HL-60/S4 treated with phorbol 12-myristate 13-acetate at 8.2 ng/mL for 4 days and 3 days (cell line): ENCODE data around the gene GALNT1.

Experiments
- in situ Hi-C: fragments of 300-500 bp; cut with MboI; formaldehyde crosslinking; loops from 2 replicates; pipeline ENCODE4 v1.15.0; 2022; ENCODE audit warnings: low sequenced_read_pairs

The GALNT1 gene

GRCh38 chr18:35616664-35617423, 35.3 kb downstream of the GALNT1 start:
- in situ Hi-C loops, result no loop called here

- in situ Hi-C loops, result no loop called here
Observed at GRCh38 chr18:35617865-35618264, 36.3 kb downstream of the GALNT1 start.

- in situ Hi-C loops, result no loop called here
Observed at GRCh38 chr18:35618289-35618688, 36.7 kb downstream of the GALNT1 start.

DNA sequence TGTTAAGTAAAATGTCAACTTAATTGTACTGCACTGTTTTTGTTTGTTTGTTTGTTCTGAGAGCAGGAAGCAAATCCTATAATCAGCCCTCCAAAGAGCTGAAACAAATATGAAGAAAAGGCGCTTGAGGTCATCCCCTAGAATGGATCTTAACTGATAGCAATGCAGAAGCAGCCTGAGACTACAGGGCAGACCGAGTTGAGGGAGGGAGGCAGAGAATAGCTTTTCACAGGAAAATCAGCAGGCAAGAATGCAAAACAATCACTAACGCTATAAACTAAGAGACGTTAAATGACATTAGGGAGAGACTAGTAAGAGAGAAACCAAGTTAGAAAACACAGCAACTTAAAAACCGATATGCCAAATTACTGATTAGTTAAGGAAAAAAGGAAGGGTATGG, 37.2 kb downstream of the GALNT1 start:
- in situ Hi-C loops, result no loop called here

- in situ Hi-C loops, result no loop called here
Observed at GRCh38 chr18:35619464-35619863, 37.9 kb downstream of the GALNT1 start.

DNA sequence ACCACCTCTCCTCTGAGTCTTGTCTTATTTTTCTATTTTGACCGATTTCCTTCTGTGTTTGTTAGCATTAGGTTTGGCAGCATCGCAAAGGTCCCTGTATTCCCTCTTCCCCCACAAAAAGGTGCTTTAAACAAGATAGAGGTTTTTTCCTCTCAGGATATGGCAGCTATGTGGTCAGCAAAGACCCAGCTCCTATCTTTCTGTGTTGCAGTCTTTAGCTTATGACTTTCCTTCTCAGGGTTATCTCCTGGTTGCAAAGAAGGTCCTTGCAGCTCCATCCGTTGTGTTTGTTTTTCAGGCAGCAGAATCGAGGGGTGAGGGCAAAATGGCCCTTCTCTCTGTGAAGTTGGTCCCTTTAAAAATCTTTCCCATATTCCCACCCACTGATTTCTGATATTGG, 38.4 kb downstream of the GALNT1 start:
- in situ Hi-C loops, result no loop called here

- in situ Hi-C loops, result no loop called here
Observed at GRCh38 chr18:35620765-35621164, 39.2 kb downstream of the GALNT1 start.

DNA sequence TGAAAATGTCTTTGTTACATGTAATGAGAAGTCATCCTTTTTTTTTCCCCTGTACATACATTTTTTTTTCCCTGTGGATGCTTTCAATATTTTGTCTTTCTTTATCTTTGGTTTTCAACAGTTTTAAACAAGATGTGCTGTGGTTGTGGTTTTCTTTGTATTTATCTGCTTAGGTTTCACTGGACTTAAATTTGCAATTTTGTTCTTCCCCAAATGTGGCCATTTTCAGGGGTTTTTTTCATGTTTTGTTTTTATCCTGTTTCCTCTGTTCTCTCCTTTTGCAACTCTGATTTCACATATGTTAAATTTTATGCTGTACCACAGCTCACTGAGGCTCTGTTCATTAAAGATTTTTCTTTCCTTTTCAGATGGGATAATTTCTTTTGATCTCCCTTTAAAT, 41.7 kb downstream of the GALNT1 start:
- in situ Hi-C loops, result no loop called here

GRCh38 chr18:35624146-35624545, 42.6 kb downstream of the GALNT1 start:
- in situ Hi-C loops, result no loop called here

- in situ Hi-C loops, result no loop called here
Observed at GRCh38 chr18:35625232-35625631, 43.7 kb downstream of the GALNT1 start.

DNA sequence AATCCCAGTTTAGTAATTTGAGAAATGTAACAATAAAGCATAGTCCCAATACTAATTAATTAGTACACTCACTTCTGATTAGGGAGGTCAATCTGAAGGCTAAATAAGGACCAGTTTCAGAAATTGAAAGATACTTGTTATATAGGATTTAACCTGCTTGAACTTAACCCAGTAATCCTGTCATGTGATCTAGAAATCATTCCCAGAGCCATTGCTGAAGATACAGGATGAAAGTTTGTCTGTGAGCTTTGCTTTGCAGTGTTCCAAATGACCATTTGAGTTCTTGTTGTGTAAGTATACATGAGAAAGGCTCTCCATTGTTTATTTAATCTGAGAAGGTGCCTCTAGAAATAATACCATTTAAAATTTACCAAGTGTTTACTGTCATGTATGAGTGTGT, 52.2 kb downstream of the GALNT1 start:
- in situ Hi-C loops, result no loop called here

GRCh38 chr18:35634323-35634722, 52.8 kb downstream of the GALNT1 start:
- in situ Hi-C loops, result no loop called here

GRCh38 chr18:35635170-35635569, 53.6 kb downstream of the GALNT1 start:
- in situ Hi-C loops, result no loop called here

- in situ Hi-C loops, result no loop called here
Observed at GRCh38 chr18:35637227-35637626, 55.7 kb downstream of the GALNT1 start.

DNA sequence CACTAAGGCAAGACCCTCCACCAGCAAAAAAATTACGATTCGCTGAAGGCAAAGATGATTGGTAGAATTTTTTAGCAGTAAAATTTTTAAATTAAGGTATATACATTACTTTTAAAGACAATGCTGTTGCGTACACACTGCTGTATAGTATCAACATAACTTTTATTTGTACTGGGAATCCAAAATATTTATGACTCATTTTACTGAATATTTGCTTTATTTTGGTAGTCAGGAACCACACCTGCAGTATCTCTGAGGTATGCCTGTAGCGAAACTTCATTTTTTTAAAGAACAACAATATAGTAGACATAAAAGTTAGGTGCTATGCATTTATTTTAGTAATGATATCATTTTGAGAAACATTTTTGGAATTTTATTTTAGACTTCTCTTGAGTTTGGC, 57.8 kb downstream of the GALNT1 start:
- in situ Hi-C loops, result no loop called here

GRCh38 chr18:35641467-35641866, 59.9 kb downstream of the GALNT1 start:
- in situ Hi-C loops, result no loop called here

- in situ Hi-C loops, result no loop called here
Observed at GRCh38 chr18:35641916-35642315, 60.4 kb downstream of the GALNT1 start.

- in situ Hi-C loops, result no loop called here
Observed at GRCh38 chr18:35642802-35643201, 61.3 kb downstream of the GALNT1 start.

DNA sequence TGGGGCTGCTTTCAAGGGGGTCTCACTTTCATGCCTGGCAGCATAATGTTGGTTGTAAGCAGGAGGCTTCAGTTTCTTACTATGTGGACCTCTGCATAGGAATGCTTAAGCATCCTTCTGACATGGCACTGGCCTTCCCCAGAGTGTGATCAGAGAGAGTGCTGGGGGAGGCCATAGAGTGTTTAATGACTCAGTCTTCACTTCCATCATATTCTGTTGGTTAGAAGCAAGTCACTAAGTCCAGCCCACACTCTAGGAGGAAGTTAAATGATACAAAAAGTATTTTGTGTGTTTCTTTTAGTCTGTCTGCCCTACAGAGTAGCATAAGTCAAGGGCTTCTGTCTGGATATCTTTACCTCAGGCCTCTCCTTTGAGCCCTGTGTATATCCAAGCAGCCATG, 64.9 kb downstream of the GALNT1 start:
- in situ Hi-C loops, result no loop called here

DNA sequence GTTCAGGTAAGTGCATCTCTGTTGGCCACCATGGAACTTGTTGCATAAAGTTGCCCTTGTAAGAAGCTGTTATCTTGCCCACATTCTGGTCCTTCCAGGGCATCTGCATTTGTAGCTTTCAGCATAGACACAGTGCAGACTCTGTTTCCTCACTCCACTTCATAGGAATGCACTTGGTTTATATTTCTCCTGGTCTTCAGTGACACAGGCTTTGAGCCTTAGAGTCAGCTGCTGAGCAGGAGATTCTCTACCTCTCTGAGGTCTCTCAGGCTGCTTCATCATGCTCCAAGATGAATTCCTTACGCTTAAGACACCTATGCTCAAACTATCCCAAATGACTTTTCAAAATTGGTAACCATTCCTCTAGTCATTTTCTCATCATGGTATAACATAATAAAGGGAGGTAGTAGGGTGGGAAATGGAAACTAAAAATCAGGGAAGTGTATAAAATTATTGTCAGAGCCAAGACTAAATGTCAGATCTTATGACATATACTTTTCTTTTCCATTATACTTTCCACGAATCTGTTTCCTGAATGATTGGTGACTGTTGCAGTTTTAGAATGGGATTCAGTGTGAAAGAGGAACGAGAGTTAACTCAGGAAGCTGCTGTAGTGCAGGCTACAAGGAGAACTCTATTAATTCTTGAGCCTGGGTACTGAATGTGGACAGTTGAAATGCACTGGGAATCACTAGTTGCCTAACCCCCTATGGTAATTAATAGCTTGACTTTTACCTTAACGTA, 72.0 kb downstream of the GALNT1 start:
- in situ Hi-C loops, result no loop called here

- in situ Hi-C loops, result no loop called here
Observed at GRCh38 chr18:35658112-35658511, 76.6 kb downstream of the GALNT1 start.

DNA sequence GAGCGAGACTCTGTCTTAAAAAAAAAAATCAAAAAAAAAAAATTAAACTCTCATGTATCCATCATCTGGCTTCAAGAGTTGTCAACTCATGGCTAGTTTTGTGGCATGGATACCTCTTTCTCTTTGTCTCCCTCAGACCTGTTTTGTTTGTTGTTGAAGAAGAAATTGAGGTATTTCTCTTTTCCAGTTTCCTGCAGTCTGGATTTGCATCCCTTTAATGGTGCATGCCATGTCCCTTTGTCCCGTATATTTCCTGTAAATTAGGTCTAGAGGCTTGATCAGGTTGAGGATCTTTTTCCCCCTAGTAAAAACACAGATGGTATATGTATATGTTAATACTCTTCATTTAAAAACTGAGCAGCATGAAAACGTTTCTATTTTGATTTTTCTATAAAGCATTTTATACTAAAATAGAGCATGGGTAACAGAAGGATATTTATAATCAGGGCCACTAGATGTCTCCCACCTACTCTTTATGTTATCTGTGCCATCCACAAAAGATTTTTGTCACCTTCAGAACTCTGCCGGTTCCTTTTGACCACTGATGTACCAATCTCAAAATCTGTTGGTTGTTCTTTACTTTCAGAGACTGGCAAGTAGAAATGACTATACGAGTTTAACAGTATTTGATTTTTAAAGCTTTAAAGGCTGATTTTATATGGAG, 80.1 kb downstream of the GALNT1 start:
- in situ Hi-C loops, result no loop called here
